ENCODE results near the gene LRP11. TPM values are rescaled to one million over a fixed set of nuclear protein-coding genes. Genes with fewer than 3 reads are reported as not detected.
A peak's percentile ranks its signal among the peaks of the same experiment; 100 is the strongest.

LRP11 gene
- total and polyA plus RNA-seq, 2 of the 13 experiments (the other 11 are each of a cell fraction or from before 2014, with no cell fraction given), result 32.4 to 48.9 TPM

DNA sequence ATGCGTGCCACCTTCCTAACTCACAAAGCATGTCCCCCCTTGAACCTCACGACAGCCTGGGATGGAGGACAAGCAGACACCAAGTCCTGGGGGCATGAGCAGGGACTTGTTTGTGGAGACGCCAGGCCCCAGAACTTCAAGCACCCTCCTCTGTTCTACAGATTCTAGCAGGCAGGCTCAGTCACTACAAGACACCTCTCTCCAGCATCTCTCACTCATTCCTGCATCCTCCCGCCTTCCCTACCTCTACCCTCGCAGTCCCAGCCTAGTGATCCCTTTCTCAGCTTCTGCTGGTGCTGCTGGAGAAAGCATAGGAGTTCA lies 3.7 kb downstream of the LRP11 start (continued):
- TF ChIP-seq, protein P1, sequence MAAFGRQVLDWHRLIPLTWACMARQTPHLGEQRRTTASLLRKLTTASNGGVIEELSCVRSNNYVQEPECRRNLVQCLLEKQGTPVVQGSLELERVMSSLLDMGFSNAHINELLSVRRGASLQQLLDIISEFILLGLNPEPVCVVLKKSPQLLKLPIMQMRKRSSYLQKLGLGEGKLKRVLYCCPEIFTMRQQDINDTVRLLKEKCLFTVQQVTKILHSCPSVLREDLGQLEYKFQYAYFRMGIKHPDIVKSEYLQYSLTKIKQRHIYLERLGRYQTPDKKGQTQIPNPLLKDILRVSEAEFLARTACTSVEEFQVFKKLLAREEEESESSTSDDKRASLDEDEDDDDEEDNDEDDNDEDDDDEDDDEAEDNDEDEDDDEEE (CRISPR knock-in tag; IDR thresholded peaks at IDR 0.05), result 0 out of 2 replicates have a peak, but pooled peaks have one; percentile 13
- TF ChIP-seq SSRP1 (CRISPR knock-in tag; IDR thresholded peaks at IDR 0.05), result peak; percentile 26; the same call in 1 of the 2 replicates
- no peak for TF ChIP-seq ZC3H13 (CRISPR knock-in tag; IDR thresholded peaks at IDR 0.05)
- TF ChIP-seq, protein P2, sequence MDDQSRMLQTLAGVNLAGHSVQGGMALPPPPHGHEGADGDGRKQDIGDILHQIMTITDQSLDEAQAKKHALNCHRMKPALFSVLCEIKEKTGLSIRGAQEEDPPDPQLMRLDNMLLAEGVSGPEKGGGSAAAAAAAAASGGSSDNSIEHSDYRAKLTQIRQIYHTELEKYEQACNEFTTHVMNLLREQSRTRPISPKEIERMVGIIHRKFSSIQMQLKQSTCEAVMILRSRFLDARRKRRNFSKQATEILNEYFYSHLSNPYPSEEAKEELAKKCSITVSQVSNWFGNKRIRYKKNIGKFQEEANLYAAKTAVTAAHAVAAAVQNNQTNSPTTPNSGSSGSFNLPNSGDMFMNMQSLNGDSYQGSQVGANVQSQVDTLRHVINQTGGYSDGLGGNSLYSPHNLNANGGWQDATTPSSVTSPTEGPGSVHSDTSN (CRISPR knock-in tag; IDR thresholded peaks at IDR 0.05; ENCODE audit: borderline replicate concordance), result no peak
- peak; percentile 9; the same call in 1 of the 2 replicates for TF ChIP-seq ZIK1 (CRISPR knock-in tag; IDR thresholded peaks at IDR 0.05; ENCODE audit: borderline replicate concordance, low read depth)
- TF ChIP-seq JARID2 (CRISPR knock-in tag; IDR thresholded peaks at IDR 0.05; ENCODE audit: insufficient replicate concordance), result peak; percentile 29
- TF ChIP-seq, protein P3, sequence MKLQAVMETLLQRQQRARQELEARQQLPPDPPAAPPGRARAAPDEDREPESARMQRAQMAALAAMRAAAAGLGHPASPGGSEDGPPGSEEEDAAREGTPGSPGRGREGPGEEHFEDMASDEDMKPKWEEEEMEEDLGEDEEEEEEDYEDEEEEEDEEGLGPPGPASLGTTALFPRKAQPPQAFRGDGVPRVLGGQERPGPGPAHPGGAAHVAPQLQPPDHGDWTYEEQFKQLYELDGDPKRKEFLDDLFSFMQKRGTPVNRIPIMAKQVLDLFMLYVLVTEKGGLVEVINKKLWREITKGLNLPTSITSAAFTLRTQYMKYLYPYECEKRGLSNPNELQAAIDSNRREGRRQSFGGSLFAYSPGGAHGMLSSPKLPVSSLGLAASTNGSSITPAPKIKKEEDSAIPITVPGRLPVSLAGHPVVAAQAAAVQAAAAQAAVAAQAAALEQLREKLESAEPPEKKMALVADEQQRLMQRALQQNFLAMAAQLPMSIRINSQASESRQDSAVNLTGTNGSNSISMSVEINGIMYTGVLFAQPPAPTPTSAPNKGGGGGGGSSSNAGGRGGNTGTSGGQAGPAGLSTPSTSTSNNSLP (IDR thresholded peaks at IDR 0.05; ENCODE audit: low read depth, low read length), result 0 out of 2 replicates have a peak, but pooled peaks have one; percentile 9
- 0 out of 2 replicates have a peak, but pooled peaks have one; percentile 10 for TF ChIP-seq PHF20 (CRISPR knock-in tag; IDR thresholded peaks at IDR 0.05)

DNA sequence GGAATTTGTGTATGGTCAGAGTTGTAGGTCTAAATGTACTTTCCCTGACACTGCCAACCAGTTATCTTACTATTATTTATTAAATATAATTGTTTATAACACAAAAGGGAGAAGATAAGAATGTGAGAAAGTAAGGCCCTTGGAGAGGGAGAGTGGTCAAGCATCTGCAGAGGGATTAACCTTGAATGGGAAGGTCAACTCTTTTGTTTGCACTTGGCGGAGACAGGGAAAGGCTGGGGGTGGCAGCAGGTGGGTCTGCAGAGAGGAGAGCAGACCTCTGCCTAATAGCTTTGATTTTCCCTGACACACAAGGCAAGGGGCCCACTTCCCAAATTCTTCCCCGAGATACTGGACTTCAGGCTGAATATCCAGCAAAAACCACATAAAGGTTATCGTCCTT lies 4.2 kb downstream of the LRP11 start:
- POLR2A ChIA-PET, result interaction anchor here (0.7 to 7.4 kb wide), 3 partner anchors 13 to 1905 kb away, joined by 3 to 56 read pairs (median 8); no protein-coding TSS in a partner anchor
- peaks cover 16% of the 10 kb centered on the region; the same call in 1 of the 2 replicates for H4K20me1 ChIP-seq (ENCODE audit: insufficient read depth, low read length)
- peaks cover 62% of the 10 kb centered on the region for H3K4me1 ChIP-seq (ENCODE audit: insufficient read depth, low read length)
- peak overlapping the region; percentile 76 for H3K9ac ChIP-seq (ENCODE audit: insufficient read depth, low read depth, low read length)
- no peaks in the 10 kb centered on the region for H3K36me3 ChIP-seq (replicated peaks in 1 of 2; ENCODE audit: control insufficient read depth in 1 of 2, insufficient read depth in 2 of 2, low read length in 2 of 2)
- peak overlapping the region; percentile 88 for H3K27ac ChIP-seq (ENCODE audit: extremely low read length, insufficient read depth, low read length)
- ATAC-seq (no peak), FAIRE-seq (no peak), DNase-seq (ENCODE audit: low spot score) (peak; percentile 52)
- no peak overlapping the region for H2AFZ ChIP-seq (ENCODE audit: low read length)
- no peaks in the 10 kb centered on the region for H3K9me3 ChIP-seq (ENCODE audit: low read length)
- no peaks in the 10 kb centered on the region for H3K27me3 ChIP-seq (ENCODE audit: control insufficient read depth in 1 of 2, insufficient read depth in 2 of 2, low read length in 2 of 2)
- CTCF ChIA-PET (ENCODE audit: low intra/inter-chr PET ratio, low total read pairs), result no interaction called here
- no TSS peak for BruUV-seq (replicated peaks)
- 4% methylated on average over 3 of the region's 3 CpGs for whole genome bisulfite sequencing (ENCODE audit: low lambda C conversion rate)
- H3K79me2 ChIP-seq (ENCODE audit: insufficient read depth, low read length), result peaks cover 36% of the 10 kb centered on the region
- in situ Hi-C loops (cut with HindIII; ENCODE audit: extremely low pct_ligation_motif_present, low pct_unique_long_range_greater_than_20kb), result no loop called here
- H3K4me3 ChIP-seq (replicated peaks in 1 of 3; ENCODE audit: insufficient read depth in 1 of 3, low read depth in 2 of 3, low read length in 3 of 3), result peak overlapping the region; percentile 47 to 93 (median 66); a peak in 5 of 6 replicates
- intact Hi-C loops (cut with micrococcal nuclease; ENCODE audit: unreplicated experiment), result loop anchor here (1.0 to 5.0 kb wide), 3 partner anchors 13 to 113 kb away; partner anchors contain the start of genes NUP43 and PCMT1
- peak overlapping the region; percentile 88 for H3K4me2 ChIP-seq (ENCODE audit: low read depth, low read length)
- no peak for TF ChIP-seq LCORL (IDR thresholded peaks at IDR 0.05)
- no peak for TF ChIP-seq LCORL (CRISPR knock-in tag; IDR thresholded peaks at IDR 0.05)
- TF ChIP-seq PCBP1 (IDR thresholded peaks at IDR 0.05; ENCODE audit: borderline replicate concordance, low read depth, low read length), result no peak
- TF ChIP-seq ZSCAN9 (CRISPR knock-in tag; IDR thresholded peaks at IDR 0.05; ENCODE audit: borderline replicate concordance), result 0 out of 2 replicates have a peak, but pooled peaks have one; percentile 51
- TF ChIP-seq, protein P4, sequence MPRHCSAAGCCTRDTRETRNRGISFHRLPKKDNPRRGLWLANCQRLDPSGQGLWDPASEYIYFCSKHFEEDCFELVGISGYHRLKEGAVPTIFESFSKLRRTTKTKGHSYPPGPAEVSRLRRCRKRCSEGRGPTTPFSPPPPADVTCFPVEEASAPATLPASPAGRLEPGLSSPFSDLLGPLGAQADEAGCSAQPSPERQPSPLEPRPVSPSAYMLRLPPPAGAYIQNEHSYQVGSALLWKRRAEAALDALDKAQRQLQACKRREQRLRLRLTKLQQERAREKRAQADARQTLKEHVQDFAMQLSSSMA (CRISPR knock-in tag; IDR thresholded peaks at IDR 0.05), result 0 out of 2 replicates have a peak, but pooled peaks have one; percentile 6
- 0 out of 2 replicates have a peak, but pooled peaks have one; percentile 43 for TF ChIP-seq ZMAT3 (CRISPR knock-in tag; conservative IDR thresholded peaks at IDR 0.05)
- TF ChIP-seq, protein P5, sequence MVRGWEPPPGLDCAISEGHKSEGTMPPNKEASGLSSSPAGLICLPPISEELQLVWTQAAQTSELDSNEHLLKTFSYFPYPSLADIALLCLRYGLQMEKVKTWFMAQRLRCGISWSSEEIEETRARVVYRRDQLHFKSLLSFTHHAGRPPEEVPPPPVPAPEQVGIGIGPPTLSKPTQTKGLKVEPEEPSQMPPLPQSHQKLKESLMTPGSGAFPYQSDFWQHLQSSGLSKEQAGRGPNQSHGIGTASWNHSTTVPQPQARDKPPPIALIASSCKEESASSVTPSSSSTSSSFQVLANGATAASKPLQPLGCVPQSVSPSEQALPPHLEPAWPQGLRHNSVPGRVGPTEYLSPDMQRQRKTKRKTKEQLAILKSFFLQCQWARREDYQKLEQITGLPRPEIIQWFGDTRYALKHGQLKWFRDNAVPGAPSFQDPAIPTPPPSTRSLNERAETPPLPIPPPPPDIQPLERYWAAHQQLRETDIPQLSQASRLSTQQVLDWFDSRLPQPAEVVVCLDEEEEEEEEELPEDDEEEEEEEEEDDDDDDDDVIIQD (CRISPR knock-in tag; IDR thresholded peaks at IDR 0.05; ENCODE audit: low read depth), result no peak
- 0 out of 2 replicates have a peak, but pooled peaks have one; percentile 25 for TF ChIP-seq ZNF761 (CRISPR knock-in tag; conservative IDR thresholded peaks at IDR 0.05)
- peak; percentile 36; the same call in 1 of the 2 replicates for TF ChIP-seq NCOA2 (CRISPR knock-in tag; IDR thresholded peaks at IDR 0.05)
- no peak for TF ChIP-seq ZNF136 (CRISPR knock-in tag; IDR thresholded peaks at IDR 0.05; ENCODE audit: low read depth)
